CMK (cell line): ENCODE data around the gene C10orf143.

Experiments used
- DNase-seq: peaks from one replicate; pipeline ENCODE4 v3.0.0-alpha.2; 2010; ENCODE audit warnings: low read depth

The C10orf143 gene

GRCh38 chr10:130052193-130052592, 58.4 kb downstream of the C10orf143 start:
- no peak for DNase-seq

GRCh38 chr10:130050721-130051120, 59.9 kb downstream of the C10orf143 start:
- DNase-seq, result no peak

GRCh38 chr10:130049987-130050386, 60.6 kb downstream of the C10orf143 start:
- DNase-seq, result no peak

- no peak for DNase-seq
Observed at GRCh38 chr10:130049244-130049643, 61.4 kb downstream of the C10orf143 start.

GRCh38 chr10:130048081-130048480, 62.5 kb downstream of the C10orf143 start:
- no peak for DNase-seq

- DNase-seq, result no peak
Observed at GRCh38 chr10:130047336-130047735, 63.3 kb downstream of the C10orf143 start.

GRCh38 chr10:130046591-130046990, 64.0 kb downstream of the C10orf143 start:
- no peak for DNase-seq

- DNase-seq, result no peak
Observed at GRCh38 chr10:130045801-130046321, 64.8 kb downstream of the C10orf143 start.

GRCh38 chr10:130045091-130045652, 65.5 kb downstream of the C10orf143 start:
- no peak for DNase-seq

- DNase-seq, result no peak
Observed at GRCh38 chr10:130044067-130045061, 66.3 kb downstream of the C10orf143 start.

GRCh38 chr10:130043491-130043890, 67.1 kb downstream of the C10orf143 start:
- DNase-seq, result no peak

GRCh38 chr10:130042381-130042780, 68.2 kb downstream of the C10orf143 start:
- DNase-seq, result no peak

- no peak for DNase-seq
Observed at GRCh38 chr10:130041451-130042371, 68.9 kb downstream of the C10orf143 start.

- no peak for DNase-seq
Observed at GRCh38 chr10:130040817-130041330, 69.8 kb downstream of the C10orf143 start.

- no peak for DNase-seq
Observed at GRCh38 chr10:130040351-130040750, 70.3 kb downstream of the C10orf143 start.

GRCh38 chr10:130039141-130039540, 71.5 kb downstream of the C10orf143 start:
- DNase-seq, result no peak

GRCh38 chr10:130038611-130039109, 72.0 kb downstream of the C10orf143 start:
- no peak for DNase-seq

GRCh38 chr10:130038019-130038555, 72.5 kb downstream of the C10orf143 start:
- DNase-seq, result no peak

- no peak for DNase-seq
Observed at GRCh38 chr10:130037169-130037661, 73.4 kb downstream of the C10orf143 start.

GRCh38 chr10:130036296-130037065, 74.1 kb downstream of the C10orf143 start:
- no peak for DNase-seq
